Measurements from ENCODE around the gene FCRL1. TPM values are rescaled to one million over a fixed set of nuclear protein-coding genes. Genes with fewer than 3 reads are reported as not detected.

The FCRL1 gene
- polyA plus RNA-seq, 1 experiment = not detected

DNA sequence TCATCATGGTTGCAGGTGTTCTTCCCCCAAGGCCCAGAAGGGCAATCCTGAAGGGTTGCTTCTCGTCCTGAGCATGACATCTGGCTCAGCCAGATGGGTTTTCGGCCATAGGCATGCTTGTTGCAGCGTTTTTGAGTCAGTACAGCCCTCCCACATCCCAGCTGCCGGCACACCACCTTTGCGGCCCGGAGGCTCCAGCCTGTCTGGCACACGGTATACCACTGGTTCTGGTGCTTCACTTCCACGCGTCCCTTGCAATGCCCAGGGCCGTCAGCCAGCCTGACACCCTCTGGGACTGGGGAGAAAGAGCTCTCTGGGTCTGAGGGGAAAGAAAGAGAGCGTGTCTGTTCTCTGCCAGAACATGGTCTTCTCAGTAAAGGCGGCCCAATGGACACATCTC is 14.5 kb upstream of the FCRL1 start:
- TF ChIP-seq CTCF (IDR thresholded peaks at IDR 0.05; ENCODE audit: insufficient read depth, low read depth, low read length) = no peak
- Histone ChIP-seq H3K36me3 (ENCODE audit: control insufficient read depth, insufficient read depth, low read length) (no peaks in the 10 kb centered on the region), H3K27me3 (ENCODE audit: control insufficient read depth, insufficient read depth, low read length) (no peaks in the 10 kb centered on the region), H3K4me3 (ENCODE audit: low read depth, low read length) (no peak overlapping the region)
- POLR2A ChIA-PET = no interaction called here
- DNase-seq (ENCODE audit: low read depth) = no peak
- CTCF ChIA-PET = no interaction called here

DNA sequence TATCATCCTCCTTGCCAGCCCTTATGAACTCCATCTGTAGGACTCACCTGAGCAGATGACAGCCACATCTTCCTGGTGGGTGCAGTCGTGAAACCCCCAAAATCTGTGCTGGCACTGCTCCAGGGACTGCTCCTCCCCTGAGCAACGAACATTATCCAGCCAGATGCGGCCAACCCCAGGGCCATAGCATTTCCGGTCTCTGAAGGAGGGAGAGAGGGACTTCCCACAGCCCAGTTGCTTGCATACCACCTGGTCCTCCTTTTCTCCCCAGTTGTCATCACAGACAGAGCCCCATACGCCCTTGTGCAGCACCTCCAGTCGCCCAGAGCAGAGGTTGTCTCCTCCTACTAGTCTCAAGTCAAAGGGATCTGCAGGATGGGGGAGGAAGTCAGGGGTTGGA is 13.2 kb upstream of the FCRL1 start:
- no peak for DNase-seq (ENCODE audit: low read depth)
- Histone ChIP-seq H3K36me3 (ENCODE audit: control insufficient read depth, insufficient read depth, low read length) (no peaks in the 10 kb centered on the region), H3K4me3 (ENCODE audit: low read depth, low read length) (no peak overlapping the region), H3K27me3 (ENCODE audit: control insufficient read depth, insufficient read depth, low read length) (no peaks in the 10 kb centered on the region)
- POLR2A ChIA-PET = no interaction called here
- no peak for TF ChIP-seq CTCF (IDR thresholded peaks at IDR 0.05; ENCODE audit: insufficient read depth, low read depth, low read length)
- CTCF ChIA-PET = no interaction called here

GRCh38 chr1:157831968-157832626 is 12.2 kb upstream of the FCRL1 start:
- POLR2A ChIA-PET = no interaction called here
- no peak for DNase-seq (ENCODE audit: low read depth)
- H3K27me3 ChIP-seq (ENCODE audit: control insufficient read depth, insufficient read depth, low read length) = no peaks in the 10 kb centered on the region
- no peak overlapping the region for H3K4me3 ChIP-seq (ENCODE audit: low read depth, low read length)
- CTCF ChIA-PET = no interaction called here
- TF ChIP-seq CTCF (IDR thresholded peaks at IDR 0.05; ENCODE audit: insufficient read depth, low read depth, low read length) = no peak
- no peaks in the 10 kb centered on the region for H3K36me3 ChIP-seq (ENCODE audit: control insufficient read depth, insufficient read depth, low read length)

GRCh38 chr1:157830887-157831286 is 11.0 kb upstream of the FCRL1 start:
- ChIA-PET POLR2A (no interaction called here), CTCF (no interaction called here)
- no peak overlapping the region for H3K4me3 ChIP-seq (ENCODE audit: low read depth, low read length)
- H3K27me3 ChIP-seq (ENCODE audit: control insufficient read depth, insufficient read depth, low read length) = no peaks in the 10 kb centered on the region
- no peak for DNase-seq (ENCODE audit: low read depth)
- TF ChIP-seq CTCF (IDR thresholded peaks at IDR 0.05; ENCODE audit: insufficient read depth, low read depth, low read length) = no peak
- no peaks in the 10 kb centered on the region for H3K36me3 ChIP-seq (ENCODE audit: control insufficient read depth, insufficient read depth, low read length)

DNA sequence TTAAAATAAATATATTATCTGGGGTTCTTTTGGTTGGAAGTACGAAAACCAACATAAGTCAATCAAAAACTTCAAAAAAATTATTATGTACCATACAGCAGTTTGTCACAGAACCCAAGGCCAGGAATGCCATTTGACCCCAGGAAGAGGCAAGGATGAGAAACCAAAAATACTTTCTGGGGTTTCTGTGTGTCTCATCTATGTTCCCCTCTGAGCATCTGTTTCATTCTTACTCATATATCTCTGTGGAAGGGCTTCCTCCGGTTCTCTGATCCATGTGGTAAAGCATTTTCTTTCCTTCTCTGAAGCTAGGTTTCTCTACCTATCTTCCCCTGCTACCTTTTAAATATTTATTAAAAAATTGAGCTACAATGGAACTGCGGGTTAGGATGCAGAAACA is 9.8 kb upstream of the FCRL1 start:
- CTCF ChIA-PET = interaction anchor here (0.8 kb wide), 1 partner anchor 8 kb away, joined by 3 read pairs; no protein-coding TSS in a partner anchor
- H3K4me3 ChIP-seq (ENCODE audit: low read depth, low read length) = no peak overlapping the region
- POLR2A ChIA-PET = no interaction called here
- no peak for TF ChIP-seq CTCF (IDR thresholded peaks at IDR 0.05; ENCODE audit: insufficient read depth, low read depth, low read length)
- no peaks in the 10 kb centered on the region for H3K36me3 ChIP-seq (ENCODE audit: control insufficient read depth, insufficient read depth, low read length)
- no peak for DNase-seq (ENCODE audit: low read depth)
- H3K27me3 ChIP-seq (ENCODE audit: control insufficient read depth, insufficient read depth, low read length) = no peaks in the 10 kb centered on the region
